ENCODE results near the gene PDRG1.

PDRG1 gene

GRCh38 chr20:31903627-31904386 lies 48.0 kb downstream of the PDRG1 start:
- no peak for DNase-seq

- DNase-seq, result no peak
Measured at GRCh38 chr20:31901615-31902014, 50.2 kb downstream of the PDRG1 start.

- no peak for DNase-seq
Measured at GRCh38 chr20:31897541-31897940, 54.3 kb downstream of the PDRG1 start.

GRCh38 chr20:31896049-31896448 lies 55.8 kb downstream of the PDRG1 start:
- no peak for DNase-seq

- DNase-seq, result no peak
Measured at GRCh38 chr20:31894980-31895675, 56.7 kb downstream of the PDRG1 start.
